HG02798 (cell line): ENCODE measurements around the gene B4GALT1.

Source experiments
- ATAC-seq: cut with Tn5 transposase; IDR thresholded peaks from one replicate; pipeline ENCODE4 v1.9.1; 2021; ENCODE audit warnings: mild to moderate bottlenecking; ENCODE audit not compliant: unreplicated experiment, poor library complexity

B4GALT1 gene

GRCh38 chr9:33167084-33167971 is at the start of gene B4GALT1:
Gene B4GALT1 (minus strand): TSS chr9:33167336. CDS start chr9:33167169, 167 bp downstream.
- peak; percentile 65 for ATAC-seq

GRCh38 chr9:33211695-33212393 is 44.7 kb upstream of the B4GALT1 start:
- ATAC-seq = no peak

- ATAC-seq = no peak
These were observed 43.0 kb upstream of the B4GALT1 start for GRCh38 chr9:33210006-33210715.

GRCh38 chr9:33209394-33209793 is 42.3 kb upstream of the B4GALT1 start:
- no peak for ATAC-seq

GRCh38 chr9:33202552-33203201 is 35.5 kb upstream of the B4GALT1 start:
- peak; percentile 99 for ATAC-seq

- peak; percentile 66 for ATAC-seq
These were observed 34.9 kb upstream of the B4GALT1 start for GRCh38 chr9:33202018-33202417.

GRCh38 chr9:33198165-33198564 is 31.0 kb upstream of the B4GALT1 start:
- ATAC-seq = no peak

- ATAC-seq = no peak
These were observed 30.4 kb upstream of the B4GALT1 start for GRCh38 chr9:33197279-33198152.

GRCh38 chr9:33196736-33197135 is 29.6 kb upstream of the B4GALT1 start:
- no peak for ATAC-seq

GRCh38 chr9:33193818-33194217 is 26.7 kb upstream of the B4GALT1 start:
- no peak for ATAC-seq

GRCh38 chr9:33192493-33193255 is 25.5 kb upstream of the B4GALT1 start:
- ATAC-seq = no peak

GRCh38 chr9:33190021-33190705 is 23.0 kb upstream of the B4GALT1 start:
- ATAC-seq = no peak

- no peak for ATAC-seq
These were observed 22.2 kb upstream of the B4GALT1 start for GRCh38 chr9:33189331-33189791.

- no peak for ATAC-seq
These were observed 21.6 kb upstream of the B4GALT1 start for GRCh38 chr9:33188711-33189110.

- ATAC-seq = no peak
These were observed 20.5 kb upstream of the B4GALT1 start for GRCh38 chr9:33187519-33188218.

- ATAC-seq = peak; percentile 49
These were observed 19.5 kb upstream of the B4GALT1 start for GRCh38 chr9:33186457-33187168.

GRCh38 chr9:33185858-33186257 is 18.7 kb upstream of the B4GALT1 start:
- ATAC-seq = no peak
